NOMO-1 treated with dmso at 0.1 percent for 144 hours (cell line): Measurements from ENCODE around the gene NENF.

Experiments
- DNase-seq: peaks from one replicate; lab custom pipeline; 2025; ENCODE audit not compliant: unreplicated experiment; lab: John Stamatoyannopoulos, UW

NENF gene

GRCh38 chr1:212430955-212431394 is 1.7 kb upstream of the NENF start:
- DNase-seq = no peak

DNA sequence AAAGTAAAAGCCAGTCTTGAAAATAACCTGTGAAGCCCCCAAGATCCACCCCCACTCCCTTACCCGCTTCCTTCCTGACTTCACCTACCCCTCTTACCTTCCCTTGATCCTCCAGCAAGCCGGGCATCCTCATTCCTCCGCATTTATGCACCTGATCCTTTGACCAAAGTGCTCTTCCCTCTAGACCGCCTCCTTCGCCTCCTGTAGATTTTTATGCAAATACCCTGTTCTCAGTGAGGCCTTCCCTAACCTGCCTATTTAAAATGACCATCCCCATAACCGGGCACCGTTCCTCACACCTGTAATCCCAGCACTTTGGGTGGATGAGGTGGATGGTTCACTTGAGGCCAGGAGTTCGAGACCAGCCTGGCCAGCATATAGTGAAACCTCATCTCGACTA is 1.1 kb upstream of the NENF start:
- DNase-seq = no peak

GRCh38 chr1:212432272-212432660 is 454 bp upstream of the NENF start:
- DNase-seq = no peak

- DNase-seq = no peak
Measured at GRCh38 chr1:212433577-212434462, 1.1 kb downstream of the NENF start.

GRCh38 chr1:212434992-212435391 is 2.3 kb downstream of the NENF start:
- DNase-seq = no peak

- no peak for DNase-seq
Measured at GRCh38 chr1:212437179-212437798, 4.6 kb downstream of the NENF start.

DNA sequence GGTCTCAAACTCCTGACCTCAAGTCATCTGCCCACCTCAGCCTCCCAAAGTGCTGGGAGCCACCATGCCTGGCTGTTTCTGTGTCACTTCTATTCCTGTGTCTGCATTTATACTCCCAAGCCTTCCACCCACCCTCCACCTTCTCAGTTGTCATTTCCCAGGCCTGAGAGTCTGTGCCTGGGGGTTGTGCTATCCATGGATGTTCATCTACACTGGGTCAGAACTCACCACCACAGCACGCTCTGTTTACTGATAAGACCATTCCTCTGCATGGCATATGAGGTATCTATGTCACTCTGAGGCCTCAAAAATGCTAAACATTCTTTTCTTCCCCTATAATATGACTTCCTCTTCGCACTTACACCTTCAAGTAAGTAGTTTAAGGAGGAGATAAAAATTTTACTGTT is 6.1 kb downstream of the NENF start:
- DNase-seq = no peak

DNA sequence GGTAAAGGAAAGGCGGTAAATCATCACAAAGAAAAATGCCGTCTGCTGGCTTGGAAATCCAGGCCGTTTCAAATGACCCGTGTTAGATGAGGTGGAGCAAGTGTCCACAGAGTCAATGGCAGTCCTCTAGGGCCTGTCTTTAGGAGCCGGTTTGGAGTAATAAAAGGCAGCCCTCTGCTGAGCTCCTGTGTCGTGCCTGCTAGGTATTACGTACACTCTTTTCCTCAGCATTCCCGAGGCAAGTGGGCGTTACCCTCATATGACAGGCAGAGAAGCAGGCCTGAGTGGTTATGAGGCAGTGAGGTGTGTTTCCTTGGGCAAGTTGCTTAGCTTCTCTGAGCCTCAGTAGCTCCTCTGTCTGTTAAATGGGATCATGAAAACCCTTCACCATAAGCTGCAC is 7.7 kb downstream of the NENF start:
- DNase-seq = no peak

GRCh38 chr1:212442408-212442807 is 9.7 kb downstream of the NENF start:
- no peak for DNase-seq

DNA sequence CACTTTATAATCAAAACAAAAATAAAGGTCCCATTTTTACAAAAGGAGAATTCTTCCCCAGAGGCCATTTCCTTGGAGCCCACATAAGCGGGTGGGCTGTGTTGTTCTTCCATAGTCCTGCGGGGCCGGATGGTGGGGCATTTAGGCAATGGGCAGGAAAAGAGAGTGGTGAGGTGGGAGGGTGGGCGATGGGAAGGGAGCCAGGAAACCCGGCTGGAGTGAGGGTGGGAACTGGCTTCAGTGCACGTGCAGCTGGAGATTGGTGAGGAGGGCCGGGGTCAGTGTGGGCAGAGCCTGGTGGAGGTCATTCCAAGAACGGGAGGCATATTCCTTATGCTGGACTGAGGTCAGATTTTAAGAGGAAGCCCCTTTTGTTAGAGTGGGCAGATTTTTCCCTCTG is 13.6 kb downstream of the NENF start:
- no peak for DNase-seq

- no peak for DNase-seq
Measured at GRCh38 chr1:212447478-212447877, 14.8 kb downstream of the NENF start.

- DNase-seq = no peak
Measured at GRCh38 chr1:212450331-212450881, 17.7 kb downstream of the NENF start.

DNA sequence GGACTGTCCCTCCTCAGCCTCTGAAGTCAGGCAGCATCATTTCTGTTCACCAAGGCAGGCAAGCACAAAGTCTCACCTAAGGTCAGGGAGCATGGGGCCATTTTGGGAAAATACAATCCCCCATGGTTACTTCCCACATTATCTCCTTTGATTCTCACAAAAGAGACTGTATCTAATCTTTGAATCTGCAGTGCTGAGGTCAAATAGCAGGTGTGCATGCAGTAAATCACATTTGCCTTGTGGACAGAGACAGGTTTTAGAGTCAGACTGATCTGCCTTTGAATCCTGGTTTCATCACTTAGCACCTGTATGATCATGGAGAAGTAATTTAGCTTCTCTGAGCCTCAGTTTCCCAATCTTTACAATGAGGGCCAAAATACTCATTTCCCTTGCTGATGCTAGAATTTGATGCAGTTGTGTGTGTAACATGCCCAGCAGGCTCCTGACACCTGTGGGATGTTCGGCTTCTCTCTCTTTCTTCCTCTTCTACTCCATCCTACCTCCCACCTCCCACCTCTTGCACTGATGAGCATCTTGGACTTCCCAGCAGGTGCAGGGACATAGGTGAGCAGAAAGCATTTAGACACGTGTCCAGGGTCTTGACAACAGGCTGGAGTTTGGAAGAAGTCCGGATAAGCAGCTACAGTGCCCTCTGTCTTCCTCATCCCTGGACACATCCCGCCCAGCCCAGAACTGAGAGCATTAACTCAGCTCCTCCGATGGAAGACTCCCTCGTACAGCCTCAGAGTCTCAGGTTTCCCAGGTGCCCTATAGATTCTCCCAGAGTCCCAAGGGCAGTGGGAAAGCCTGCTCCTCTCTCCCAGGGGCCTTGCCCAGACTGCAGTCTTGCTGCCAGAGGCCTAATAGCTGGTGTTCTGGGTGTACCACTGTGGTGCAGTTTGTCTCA is 18.9 kb downstream of the NENF start:
- no peak for DNase-seq

- no peak for DNase-seq
Measured at GRCh38 chr1:212452323-212453155, 19.8 kb downstream of the NENF start.

- no peak for DNase-seq
Measured at GRCh38 chr1:212453156-212453857, 20.6 kb downstream of the NENF start.

- no peak for DNase-seq
Measured at GRCh38 chr1:212454741-212455140, 22.0 kb downstream of the NENF start.

- no peak for DNase-seq
Measured at GRCh38 chr1:212455401-212455800, 22.7 kb downstream of the NENF start.

- DNase-seq = peak; percentile 45
Measured at GRCh38 chr1:212455803-212456528, 23.2 kb downstream of the NENF start.

- DNase-seq = peak; percentile 58
Measured at GRCh38 chr1:212457740-212458338, 25.1 kb downstream of the NENF start.
